Thyroid gland (tissue), 4 donors: ENCODE results near the gene ATP5PO.

Experiments
- CTCF ChIP-seq, 6 experiments: fragments of 200-600 bp in 3 of 6; fragments of 450-650 bp in 3 of 6; sonication (generic) in 3 of 6; IDR thresholded peaks; one replicate each; pipeline ENCODE4 v1.5.1; 2016 to 2019; ENCODE audit warnings: antibody characterized with exemption in 6 of 6, mild to moderate bottlenecking in 2 of 6, inconsistent platforms in 1 of 6, moderate library complexity in 1 of 6
- POLR2A ChIP-seq, 2 donors: fragments of 450-650 bp; IDR thresholded peaks; one replicate each; pipeline ENCODE4 v1.6.1; 2017; ENCODE audit warnings: antibody characterized with exemption in 2 of 2, mild to moderate bottlenecking in 2 of 2, moderate library complexity in 1 of 2

DNA sequence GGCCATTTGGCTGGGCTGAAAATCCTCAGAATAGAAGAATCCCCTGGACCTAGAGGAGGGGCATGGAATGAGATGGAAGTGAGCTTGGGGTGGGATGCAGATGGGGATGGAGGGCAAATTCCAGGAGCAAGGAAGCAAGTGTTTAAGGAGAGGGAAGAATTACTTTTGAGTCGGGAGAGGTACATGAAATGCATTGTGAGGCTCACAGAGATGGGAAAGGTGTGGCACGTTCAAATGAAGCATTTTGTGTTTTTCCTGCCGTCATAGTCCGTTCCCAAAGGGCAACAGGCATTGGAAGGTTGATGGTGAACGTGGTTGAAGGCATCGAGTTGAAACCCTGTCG is 30.5 kb downstream of the ATP5PO start:
- TF ChIP-seq CTCF (IDR thresholded peaks at IDR 0.05), result no peak
- no peak for TF ChIP-seq POLR2A (IDR thresholded peaks at IDR 0.05)
